Measurements from ENCODE around the gene EFNA5.

The EFNA5 gene

GRCh38 chr5:107672211-107673038, 1.7 kb upstream of the EFNA5 start:
- DNase-seq, result peak in 6 of 14 donors; percentile 21 to 55 (median 35)

GRCh38 chr5:107671742-107672210, 1.0 kb upstream of the EFNA5 start:
- DNase-seq, result no peak

GRCh38 chr5:107670087-107670931, 428 bp downstream of the EFNA5 start:
- peak in 1 of 14 donors; percentile 21 for DNase-seq

GRCh38 chr5:107669096-107670031, 1.4 kb downstream of the EFNA5 start:
- DNase-seq, result peak in 2 of 14 donors; percentile 5 to 7

GRCh38 chr5:107668154-107669095, 2.3 kb downstream of the EFNA5 start:
- peak in 1 of 14 donors; percentile 37 for DNase-seq

- DNase-seq, result no peak
Measured at GRCh38 chr5:107666051-107666655, 4.6 kb downstream of the EFNA5 start.

GRCh38 chr5:107665036-107665570, 5.6 kb downstream of the EFNA5 start:
- DNase-seq, result no peak

- DNase-seq, result no peak
Measured at GRCh38 chr5:107663697-107664096, 7.0 kb downstream of the EFNA5 start.

- DNase-seq, result no peak
Measured at GRCh38 chr5:107661650-107662044, 9.1 kb downstream of the EFNA5 start.

- no peak for DNase-seq
Measured at GRCh38 chr5:107661038-107661649, 9.6 kb downstream of the EFNA5 start.

- no peak for DNase-seq
Measured at GRCh38 chr5:107658528-107658927, 12.2 kb downstream of the EFNA5 start.

- DNase-seq, result no peak
Measured at GRCh38 chr5:107655831-107656230, 14.9 kb downstream of the EFNA5 start.

GRCh38 chr5:107654827-107655226, 15.9 kb downstream of the EFNA5 start:
- DNase-seq, result no peak

- DNase-seq, result no peak
Measured at GRCh38 chr5:107653685-107654084, 17.1 kb downstream of the EFNA5 start.

GRCh38 chr5:107652839-107653607, 17.7 kb downstream of the EFNA5 start:
- peak in 1 of 14 donors; percentile 8 for DNase-seq

- DNase-seq, result no peak
Measured at GRCh38 chr5:107652408-107652807, 18.3 kb downstream of the EFNA5 start.

GRCh38 chr5:107651325-107651724, 19.4 kb downstream of the EFNA5 start:
- no peak for DNase-seq

GRCh38 chr5:107646418-107646817, 24.3 kb downstream of the EFNA5 start:
- no peak for DNase-seq

- no peak for DNase-seq
Measured at GRCh38 chr5:107640568-107640967, 30.2 kb downstream of the EFNA5 start.
